Parathyroid adenoma (tissue), 2 donors: Measurements from ENCODE around the gene LRRC47.

Experiments
- H2AFZ ChIP-seq: fragments of 300-600 bp; sonication (generic); one replicate; pipeline ENCODE4 v1.7.0; 2017; ENCODE audit warnings: antibody characterized with exemption, mild to moderate bottlenecking
- H3K27ac ChIP-seq: fragments of 300-600 bp; sonication (generic); one replicate; pipeline ENCODE4 v1.7.0; 2017
- H3K27me3 ChIP-seq: fragments of 300-600 bp; sonication (generic); one replicate; pipeline ENCODE4 v1.7.0; 2017; ENCODE audit warnings: low read length; ENCODE audit not compliant: control insufficient read depth, insufficient read depth
- H3K36me3 ChIP-seq: fragments of 300-600 bp; sonication (generic); one replicate; pipeline ENCODE4 v1.7.0; 2017; ENCODE audit warnings: low read length; ENCODE audit not compliant: control insufficient read depth, insufficient read depth
- H3K4me1 ChIP-seq: fragments of 300-600 bp; sonication (generic); one replicate; pipeline ENCODE4 v1.7.0; 2017; ENCODE audit warnings: control low read depth
- H3K4me2 ChIP-seq: fragments of 300-600 bp; sonication (generic); one replicate; pipeline ENCODE4 v1.7.0; 2017; ENCODE audit warnings: low read length
- H3K4me3 ChIP-seq: fragments of 300-600 bp; sonication (generic); one replicate; pipeline ENCODE4 v1.7.0; 2017; ENCODE audit warnings: low read depth, low read length
- H3K79me2 ChIP-seq: fragments of 300-600 bp; sonication (generic); one replicate; pipeline ENCODE4 v1.7.0; 2017; ENCODE audit warnings: control low read depth
- H3K9ac ChIP-seq: fragments of 300-600 bp; sonication (generic); one replicate; pipeline ENCODE4 v1.7.0; 2017; ENCODE audit warnings: mild to moderate bottlenecking
- H3K9me3 ChIP-seq: fragments of 300-600 bp; sonication (generic); one replicate; pipeline ENCODE4 v1.7.0; 2017; ENCODE audit warnings: low read length; ENCODE audit not compliant: control insufficient read depth
- TF ChIP-seq, protein P1 (sequence below): fragments of 300-600 bp; sonication (generic); IDR thresholded peaks from one replicate; pipeline ENCODE4 v1.7.0; 2017; ENCODE audit warnings: antibody characterized with exemption, mild to moderate bottlenecking
- donor health status: primary hyperparathyroidism.

The LRRC47 gene

DNA sequence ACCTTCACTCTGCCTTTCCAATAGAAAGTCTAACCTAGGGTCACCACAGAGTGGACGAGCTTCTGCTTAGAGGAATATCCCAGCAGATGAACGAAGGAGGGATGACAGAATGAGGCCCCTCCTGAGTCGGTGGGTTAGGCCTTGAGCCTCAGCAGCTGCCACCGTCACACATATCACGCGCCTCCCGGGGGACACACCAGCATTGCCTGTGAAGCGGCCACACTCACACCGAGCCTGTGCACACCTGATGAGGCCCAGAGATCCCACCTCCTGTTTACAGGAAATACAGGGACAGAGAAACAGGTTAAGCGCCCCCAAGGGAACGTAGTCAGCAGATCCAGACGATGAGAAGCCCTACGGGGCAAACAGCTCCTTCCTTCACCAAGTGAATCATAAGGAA, 25.1 kb upstream of the LRRC47 start:
- Histone ChIP-seq H3K4me3 (no peak overlapping the region), H3K9ac (no peak overlapping the region), H3K4me1 (no peaks in the 10 kb centered on the region), H3K27ac (no peak overlapping the region), H3K27me3 (no peaks in the 10 kb centered on the region), H3K9me3 (no peaks in the 10 kb centered on the region), H3K36me3 (no peaks in the 10 kb centered on the region), H3K79me2 (no peaks in the 10 kb centered on the region), H2AFZ (no peak overlapping the region), H3K4me2 (no peak overlapping the region)
- TF ChIP-seq, protein P1, sequence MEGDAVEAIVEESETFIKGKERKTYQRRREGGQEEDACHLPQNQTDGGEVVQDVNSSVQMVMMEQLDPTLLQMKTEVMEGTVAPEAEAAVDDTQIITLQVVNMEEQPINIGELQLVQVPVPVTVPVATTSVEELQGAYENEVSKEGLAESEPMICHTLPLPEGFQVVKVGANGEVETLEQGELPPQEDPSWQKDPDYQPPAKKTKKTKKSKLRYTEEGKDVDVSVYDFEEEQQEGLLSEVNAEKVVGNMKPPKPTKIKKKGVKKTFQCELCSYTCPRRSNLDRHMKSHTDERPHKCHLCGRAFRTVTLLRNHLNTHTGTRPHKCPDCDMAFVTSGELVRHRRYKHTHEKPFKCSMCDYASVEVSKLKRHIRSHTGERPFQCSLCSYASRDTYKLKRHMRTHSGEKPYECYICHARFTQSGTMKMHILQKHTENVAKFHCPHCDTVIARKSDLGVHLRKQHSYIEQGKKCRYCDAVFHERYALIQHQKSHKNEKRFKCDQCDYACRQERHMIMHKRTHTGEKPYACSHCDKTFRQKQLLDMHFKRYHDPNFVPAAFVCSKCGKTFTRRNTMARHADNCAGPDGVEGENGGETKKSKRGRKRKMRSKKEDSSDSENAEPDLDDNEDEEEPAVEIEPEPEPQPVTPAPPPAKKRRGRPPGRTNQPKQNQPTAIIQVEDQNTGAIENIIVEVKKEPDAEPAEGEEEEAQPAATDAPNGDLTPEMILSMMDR: no peak

DNA sequence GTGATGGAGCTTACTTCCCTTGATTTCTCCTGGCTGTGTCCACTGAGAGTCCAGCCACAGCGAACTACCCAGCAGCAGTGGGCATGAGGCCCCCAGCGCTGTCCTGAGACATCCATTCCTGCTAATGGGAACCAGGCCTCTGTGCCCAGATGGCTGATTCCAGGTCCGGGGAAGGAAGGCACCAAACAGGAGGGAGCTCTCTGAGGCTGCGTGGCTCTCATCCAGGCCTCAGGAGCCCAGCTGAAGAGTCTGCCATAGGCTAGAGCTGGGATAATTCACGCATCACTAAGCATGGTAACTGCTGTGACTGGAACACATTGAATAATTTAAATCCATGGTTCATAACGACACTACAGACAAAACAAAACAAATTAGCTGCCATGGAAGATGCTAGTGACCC, 24.7 kb upstream of the LRRC47 start:
- TF ChIP-seq, protein P1: no peak
- H3K9me3 ChIP-seq: no peaks in the 10 kb centered on the region
- H3K9ac ChIP-seq: no peak overlapping the region
- no peaks in the 10 kb centered on the region for H3K36me3 ChIP-seq
- H3K27me3 ChIP-seq: no peaks in the 10 kb centered on the region
- no peak overlapping the region for H3K4me2 ChIP-seq
- H3K79me2 ChIP-seq: no peaks in the 10 kb centered on the region
- no peak overlapping the region for H2AFZ ChIP-seq
- no peak overlapping the region for H3K4me3 ChIP-seq
- no peaks in the 10 kb centered on the region for H3K4me1 ChIP-seq
- H3K27ac ChIP-seq: no peak overlapping the region

DNA sequence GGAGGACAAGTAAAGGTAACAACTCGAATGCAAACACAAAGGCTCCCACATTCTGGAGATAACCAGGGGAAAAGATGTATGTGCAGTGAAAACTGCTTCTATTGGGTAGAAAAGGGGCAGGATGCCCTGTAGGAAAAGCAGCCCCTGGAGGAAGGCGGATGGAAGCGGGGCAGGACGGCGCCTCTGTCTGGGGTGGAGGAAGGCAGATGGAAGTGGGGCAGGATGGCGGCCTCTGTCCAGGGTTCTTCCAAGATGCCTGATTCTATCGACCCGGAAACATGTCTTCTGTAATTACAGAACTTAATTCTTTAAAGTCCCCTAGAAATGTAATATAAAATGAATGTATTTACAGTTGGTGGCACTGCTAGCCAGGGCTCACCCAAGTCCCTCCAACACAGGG, 24.0 kb upstream of the LRRC47 start:
- no peaks in the 10 kb centered on the region for H3K4me1 ChIP-seq
- no peak overlapping the region for H3K4me2 ChIP-seq
- no peak overlapping the region for H3K9ac ChIP-seq
- H3K4me3 ChIP-seq: no peak overlapping the region
- H3K9me3 ChIP-seq: no peaks in the 10 kb centered on the region
- no peaks in the 10 kb centered on the region for H3K27me3 ChIP-seq
- H3K36me3 ChIP-seq: no peaks in the 10 kb centered on the region
- H2AFZ ChIP-seq: no peak overlapping the region
- H3K27ac ChIP-seq: no peak overlapping the region
- H3K79me2 ChIP-seq: no peaks in the 10 kb centered on the region
- TF ChIP-seq, protein P1: no peak

DNA sequence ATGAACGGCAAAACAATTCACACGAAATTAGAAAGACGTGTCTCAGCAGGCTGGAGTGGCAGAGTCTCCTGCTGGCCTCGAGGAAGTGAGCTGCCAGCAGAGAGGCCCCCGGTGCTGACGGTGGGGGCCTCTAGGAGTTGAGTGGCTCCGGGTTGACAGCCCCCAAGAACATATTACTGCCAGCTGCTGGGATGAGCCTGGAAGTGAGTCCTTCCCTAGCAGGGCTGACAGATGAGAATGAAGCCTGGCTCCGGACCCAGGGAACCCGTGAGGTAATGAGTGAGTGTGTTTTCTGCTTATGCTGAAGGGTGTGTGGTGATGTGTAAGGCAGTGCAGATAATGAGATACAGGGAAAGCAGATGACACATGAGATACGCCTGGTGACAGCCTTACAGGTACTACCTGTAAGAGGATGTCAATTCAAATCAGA, 23.5 kb upstream of the LRRC47 start:
- H3K4me1 ChIP-seq: no peaks in the 10 kb centered on the region
- H3K27ac ChIP-seq: no peak overlapping the region
- no peak overlapping the region for H3K9ac ChIP-seq
- no peak overlapping the region for H3K4me3 ChIP-seq
- TF ChIP-seq, protein P1: no peak
- H3K27me3 ChIP-seq: no peaks in the 10 kb centered on the region
- no peaks in the 10 kb centered on the region for H3K9me3 ChIP-seq
- no peaks in the 10 kb centered on the region for H3K36me3 ChIP-seq
- H3K4me2 ChIP-seq: no peak overlapping the region
- H2AFZ ChIP-seq: no peak overlapping the region
- no peaks in the 10 kb centered on the region for H3K79me2 ChIP-seq

DNA sequence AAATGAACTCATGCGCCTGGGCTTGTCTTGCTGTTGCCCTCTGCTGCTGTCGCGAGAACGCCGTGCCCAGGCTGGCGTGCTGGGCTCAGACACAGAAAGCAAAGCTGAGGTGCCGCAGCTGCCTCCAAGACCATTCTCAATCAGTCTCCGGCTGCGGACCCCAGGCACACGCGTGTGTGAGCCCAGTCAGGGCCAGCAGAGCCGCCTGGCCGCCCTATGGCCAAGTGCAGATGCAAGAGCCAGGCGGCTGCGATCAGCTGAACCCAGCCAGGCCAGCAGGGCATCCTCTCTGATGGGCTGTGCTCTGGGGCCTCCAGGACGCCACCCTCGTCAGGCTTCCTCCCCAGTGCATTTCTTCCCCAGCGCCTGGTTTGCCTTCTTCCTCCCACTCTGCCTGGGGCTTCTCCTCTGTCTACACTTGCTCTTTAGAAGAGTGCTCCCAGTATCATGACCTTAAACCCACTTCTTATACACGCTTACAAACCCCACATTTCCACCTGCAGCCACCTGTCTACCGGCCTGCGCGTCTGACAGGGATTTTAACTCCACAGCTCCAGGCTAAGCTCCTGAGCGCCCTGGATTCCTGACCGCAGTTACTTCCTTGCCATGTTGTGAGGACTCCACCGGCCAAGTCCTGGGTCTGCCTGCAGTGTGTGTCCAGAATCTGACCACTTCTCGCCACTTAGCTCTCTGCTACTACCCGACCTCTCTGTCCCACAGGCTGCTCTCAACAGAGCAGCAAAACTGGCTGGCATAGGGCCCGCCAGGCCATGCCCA, 21.7 kb upstream of the LRRC47 start:
- no peak overlapping the region for H3K4me2 ChIP-seq
- no peak overlapping the region for H2AFZ ChIP-seq
- H3K79me2 ChIP-seq: no peaks in the 10 kb centered on the region
- H3K9ac ChIP-seq: no peak overlapping the region
- no peaks in the 10 kb centered on the region for H3K36me3 ChIP-seq
- no peaks in the 10 kb centered on the region for H3K27me3 ChIP-seq
- H3K27ac ChIP-seq: no peak overlapping the region
- no peak overlapping the region for H3K4me3 ChIP-seq
- H3K4me1 ChIP-seq: no peaks in the 10 kb centered on the region
- no peaks in the 10 kb centered on the region for H3K9me3 ChIP-seq
- TF ChIP-seq, protein P1: no peak
